Hematopoietic multipotent progenitor cell treated with erythropoietin and hydrocortisone succinate and interleukin-3 and kit ligand, for 15 days (in vitro differentiated cells): ENCODE data around the gene ACSF2.

Experiments used
- DNase-seq: peaks from one replicate; pipeline ENCODE4 v3.0.0-alpha.2; 2015; ENCODE audit warnings: low spot score

ACSF2 gene

DNA sequence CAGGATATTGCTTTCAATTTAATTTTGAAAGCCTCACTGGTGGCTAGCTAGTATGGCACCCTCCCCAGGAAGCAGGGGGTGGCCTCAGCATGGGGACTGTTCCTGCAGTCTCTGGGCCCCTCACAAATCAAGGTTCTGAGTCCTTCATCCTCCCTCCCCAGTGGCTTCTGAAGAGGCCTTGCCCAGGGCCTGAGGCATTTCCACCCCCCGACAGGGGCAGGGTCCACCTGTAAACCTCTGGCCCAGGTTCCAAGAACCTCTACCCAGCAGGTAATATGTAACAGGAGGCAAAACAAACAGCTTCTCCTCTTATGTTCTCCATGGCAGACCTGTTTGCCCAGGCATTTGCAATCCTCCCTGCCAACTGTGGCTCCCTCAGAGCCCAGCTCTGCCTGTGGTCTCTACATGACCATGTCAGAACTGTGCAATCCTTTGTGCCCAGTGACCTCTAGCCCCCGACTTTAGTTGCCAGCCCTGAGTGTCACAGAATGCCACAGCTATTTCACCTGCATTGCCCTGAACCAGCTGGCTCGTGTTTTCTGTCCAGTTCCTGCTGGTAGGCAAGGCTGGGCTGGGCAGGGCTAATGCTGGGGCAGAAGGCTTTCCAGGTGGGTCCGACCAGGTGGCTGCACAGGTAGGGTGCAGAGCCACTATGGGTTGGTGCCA lies 14.3 kb downstream of the ACSF2 start:
- DNase-seq: no peak

DNA sequence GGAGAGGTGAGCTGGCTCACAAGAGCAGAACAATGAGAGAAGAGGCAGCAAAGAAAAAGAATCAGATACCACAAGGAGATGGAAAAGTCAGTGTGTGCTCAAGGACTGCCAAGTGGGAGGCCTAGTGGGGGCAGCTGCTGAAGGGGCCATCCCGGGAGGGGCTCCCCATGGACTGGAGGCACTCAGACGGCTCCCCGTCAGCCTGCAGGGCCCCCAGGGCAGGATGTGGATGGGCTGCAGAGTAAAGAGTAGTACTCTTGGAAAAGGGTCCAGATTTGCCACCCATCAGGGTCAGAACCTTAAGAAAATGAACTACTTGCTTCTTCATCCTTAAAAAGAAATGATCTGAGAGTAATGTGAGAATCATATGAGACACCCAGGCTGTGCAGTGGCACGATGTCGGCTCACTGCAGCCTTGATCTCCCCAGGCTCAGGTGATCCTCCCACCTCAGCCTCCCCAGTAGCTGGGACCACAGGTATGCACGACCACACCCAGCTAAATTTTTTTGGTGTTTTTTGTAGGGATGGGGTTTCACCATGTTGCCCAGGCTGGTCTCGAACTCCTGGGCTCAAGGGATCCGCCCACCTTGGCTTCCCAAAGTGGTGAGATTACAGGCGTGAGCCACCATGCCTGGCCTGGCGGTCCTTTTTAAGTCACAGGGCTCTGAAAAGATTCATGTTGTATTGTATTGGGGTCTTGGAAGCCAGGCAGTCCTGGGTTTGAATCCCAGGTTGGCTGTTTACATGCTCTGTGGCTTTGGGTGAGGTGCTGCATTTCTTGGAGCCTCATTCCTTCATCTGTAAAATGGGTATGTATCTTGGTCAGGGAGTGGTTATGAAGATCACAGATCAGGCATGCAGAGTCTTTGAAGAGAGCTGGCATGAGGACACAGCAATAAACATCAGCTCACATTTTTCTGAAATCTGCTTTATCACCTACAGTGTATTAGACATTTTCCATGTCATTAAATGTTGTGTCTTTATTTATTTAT lies 15.1 kb downstream of the ACSF2 start:
- no peak for DNase-seq

DNA sequence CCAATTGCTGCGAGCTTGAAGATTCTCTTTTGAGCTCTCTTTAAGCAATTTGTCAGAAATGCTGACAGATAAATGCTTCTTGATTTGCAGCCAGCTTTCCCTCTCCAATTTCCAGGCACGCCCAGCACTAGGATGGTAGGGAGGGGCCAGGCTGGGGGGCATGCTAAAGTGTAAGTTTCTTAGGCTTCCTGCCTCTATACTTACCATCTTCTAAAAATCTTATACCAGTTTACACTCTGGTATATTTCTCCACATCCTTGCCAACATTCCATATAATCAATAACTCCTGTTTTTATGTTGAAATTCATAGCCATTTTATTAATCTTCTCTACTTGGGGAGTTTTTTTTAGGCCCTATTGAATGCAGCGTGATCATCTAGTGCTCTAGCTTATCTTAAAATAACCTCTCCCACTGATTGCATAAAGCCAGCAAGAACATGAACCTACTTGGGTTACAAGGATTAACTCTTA lies 17.5 kb downstream of the ACSF2 start:
- DNase-seq: no peak

DNA sequence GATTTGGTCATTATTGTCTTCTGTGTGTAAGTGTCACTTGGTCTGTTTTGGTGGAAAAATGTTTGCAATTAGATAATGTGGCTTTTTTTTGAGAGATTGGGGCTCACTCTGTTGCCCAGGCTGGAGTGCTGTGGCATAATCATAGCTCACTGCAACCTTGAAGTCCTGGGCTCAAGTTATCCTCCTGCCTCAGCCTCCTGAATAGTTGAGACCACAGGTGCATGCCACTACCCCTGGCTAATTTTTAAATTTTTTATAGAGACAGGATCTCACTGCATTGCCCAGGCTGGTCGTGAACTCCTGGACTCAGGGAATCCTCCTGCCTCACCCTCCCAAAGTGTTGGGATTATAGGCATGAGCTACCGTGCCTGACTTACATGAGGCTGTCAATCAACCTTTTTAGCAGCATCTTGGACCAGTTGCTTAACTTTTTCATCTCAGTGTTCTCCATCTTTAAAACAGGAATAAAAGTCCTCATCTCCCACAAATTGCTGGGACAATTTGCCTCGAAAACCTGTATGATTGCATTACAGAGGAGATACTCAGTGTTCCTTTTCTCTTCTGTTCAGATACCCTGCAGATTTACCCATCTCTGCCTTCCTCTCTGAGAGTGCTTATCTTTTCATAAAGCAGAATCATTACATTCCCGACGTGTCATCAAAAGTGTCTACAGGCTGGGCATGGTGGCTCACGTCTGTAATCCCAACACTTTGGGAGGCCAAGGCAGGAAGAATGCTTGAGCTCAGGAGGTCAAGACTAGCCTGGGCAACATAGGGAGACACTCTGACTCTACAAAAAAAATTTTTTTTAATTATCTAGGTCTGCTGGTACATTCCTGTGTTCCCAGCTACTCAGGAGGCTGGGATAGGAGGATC lies 19.1 kb downstream of the ACSF2 start:
- DNase-seq: no peak

DNA sequence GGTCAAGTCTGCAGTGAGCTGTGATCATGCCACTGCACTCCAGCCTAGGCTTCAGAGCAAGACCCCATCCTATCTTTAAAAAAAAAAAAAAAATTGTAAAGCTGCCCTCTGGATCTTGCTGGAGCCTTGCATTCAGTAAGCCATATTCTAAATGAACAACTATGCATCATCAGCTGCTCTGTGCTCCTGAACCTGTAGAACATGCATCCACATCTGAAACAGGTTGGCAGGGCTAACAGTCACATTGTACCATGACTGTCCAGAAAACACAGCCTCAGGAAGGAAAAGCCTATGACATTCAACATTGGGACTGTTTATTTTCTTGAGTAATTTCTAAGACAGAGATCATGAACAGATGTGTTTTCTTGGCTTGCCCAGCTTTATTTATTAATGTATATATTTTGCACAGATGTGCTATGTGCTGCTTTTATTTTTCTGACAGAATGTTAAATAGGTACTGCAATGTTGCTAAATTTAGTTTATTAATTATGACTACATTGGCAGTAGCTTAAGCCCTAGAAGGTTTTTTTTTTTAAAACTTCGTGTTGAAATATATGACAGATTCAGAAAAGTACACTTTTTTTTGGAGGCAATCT lies 19.8 kb downstream of the ACSF2 start:
- DNase-seq: no peak

DNA sequence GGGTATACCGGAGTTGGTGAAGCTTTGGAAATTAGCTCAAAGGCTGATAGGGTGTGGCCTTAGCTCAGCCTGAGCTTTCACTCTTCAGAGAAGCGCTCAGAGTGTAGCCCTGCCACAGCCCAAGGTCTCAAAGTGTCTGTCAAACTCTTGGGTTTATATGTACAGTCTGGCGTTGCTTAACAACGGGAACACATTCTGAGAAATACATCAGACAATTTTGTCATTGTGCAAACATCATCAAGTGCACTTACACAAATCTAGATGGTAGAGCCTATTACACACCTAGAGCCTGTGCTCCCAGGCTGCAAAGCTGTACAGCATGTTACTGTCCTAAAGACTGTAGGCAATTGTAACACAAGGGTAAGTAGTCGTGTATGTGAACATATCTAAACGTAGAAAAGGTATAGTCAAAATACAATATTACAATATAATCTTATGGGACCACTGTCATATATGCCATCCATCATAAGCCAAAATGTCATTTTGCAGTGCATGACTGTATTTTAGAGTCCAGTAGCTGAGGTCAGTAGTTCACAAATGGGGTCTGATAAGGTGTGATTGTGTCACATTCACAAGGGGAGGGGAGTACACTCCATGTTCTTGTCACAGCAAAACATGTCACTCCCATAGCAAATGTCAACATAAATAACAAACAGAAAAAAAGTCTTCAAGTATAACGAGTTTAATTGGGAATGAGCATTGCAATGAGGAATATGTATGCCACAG lies 22.0 kb downstream of the ACSF2 start:
- DNase-seq: no peak

DNA sequence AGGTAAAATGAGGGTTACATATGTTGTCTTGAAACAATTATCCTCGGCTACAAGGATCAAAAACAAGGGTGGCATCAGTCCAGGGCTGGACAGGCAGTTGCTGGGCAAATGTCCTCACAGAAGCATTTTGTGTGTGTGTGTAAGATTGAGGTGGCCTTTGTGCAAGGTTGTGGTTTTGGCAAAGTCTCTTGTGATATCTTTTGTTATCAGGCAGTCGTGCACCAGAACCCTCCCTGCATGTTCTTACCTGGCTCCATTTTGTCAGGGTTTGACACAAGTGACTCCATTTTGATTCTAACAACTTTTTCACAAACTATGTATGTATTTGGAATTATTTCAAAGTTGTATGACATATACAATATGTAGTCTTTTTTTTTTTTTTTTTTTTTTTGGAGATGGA lies 22.6 kb downstream of the ACSF2 start:
- DNase-seq: no peak

DNA sequence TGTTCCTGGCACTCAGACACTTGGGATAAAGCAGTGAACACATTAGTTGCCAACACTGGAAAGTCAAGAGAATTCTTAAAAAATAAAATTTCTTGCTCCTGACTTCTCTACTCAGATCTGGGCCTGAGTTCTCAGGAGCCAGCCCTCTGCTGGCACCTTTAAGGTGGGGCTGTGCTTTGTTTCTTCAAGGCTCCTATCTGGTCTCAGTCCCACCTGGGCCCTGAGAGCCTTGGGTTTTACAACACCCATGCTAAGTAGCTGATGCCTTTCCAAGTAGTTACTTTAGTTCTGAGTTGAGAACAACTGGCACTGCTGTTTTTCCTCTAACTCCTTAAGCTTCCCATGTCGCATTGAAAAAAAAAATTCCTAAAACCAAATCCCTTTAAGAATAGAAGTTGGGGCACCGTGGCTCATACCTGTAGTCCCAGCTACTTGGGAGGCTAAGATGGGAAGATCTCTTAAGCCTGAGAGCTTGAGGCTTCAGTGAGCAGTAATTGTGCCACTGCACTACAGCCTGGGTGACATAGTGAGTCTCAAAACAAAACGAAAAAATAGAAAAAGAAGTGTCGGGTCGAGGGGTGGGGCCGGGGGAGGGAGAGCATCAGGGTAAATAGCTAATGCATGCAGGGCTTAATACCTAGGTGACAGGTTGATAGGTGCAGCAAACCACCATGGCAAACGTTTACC lies 26.1 kb downstream of the ACSF2 start:
- DNase-seq: no peak

DNA sequence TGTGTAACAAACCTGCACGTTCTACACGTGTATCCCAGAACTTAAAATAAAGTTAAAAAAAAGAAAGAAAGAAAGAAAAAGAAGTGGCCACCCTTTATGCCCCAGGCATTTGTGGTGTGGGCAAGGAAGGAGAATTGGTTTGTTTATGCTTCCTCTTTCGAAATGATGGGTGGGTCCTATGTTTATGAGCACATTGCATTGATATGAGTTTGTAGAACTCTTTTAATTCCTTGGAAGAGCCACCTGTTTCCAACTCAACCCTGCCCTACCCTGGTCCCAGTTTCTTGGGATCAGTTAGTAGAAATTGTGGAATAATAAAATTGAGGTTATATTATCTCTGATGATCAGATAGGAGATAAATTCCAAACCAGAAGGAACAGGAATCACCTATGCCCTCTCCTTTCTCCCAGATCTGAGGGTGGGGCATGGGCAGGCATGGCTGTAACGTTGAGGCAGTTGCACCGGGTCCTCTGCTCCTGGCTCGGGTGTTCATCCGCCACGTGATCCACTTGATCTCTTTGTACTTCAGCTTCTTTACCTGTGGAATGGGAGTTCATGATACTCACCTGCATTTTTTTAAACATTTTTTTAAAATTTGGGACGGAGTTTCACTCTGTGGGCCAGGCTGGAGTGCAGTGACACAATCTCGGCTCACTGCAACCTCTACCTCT lies 26.7 kb downstream of the ACSF2 start:
- DNase-seq: no peak

DNA sequence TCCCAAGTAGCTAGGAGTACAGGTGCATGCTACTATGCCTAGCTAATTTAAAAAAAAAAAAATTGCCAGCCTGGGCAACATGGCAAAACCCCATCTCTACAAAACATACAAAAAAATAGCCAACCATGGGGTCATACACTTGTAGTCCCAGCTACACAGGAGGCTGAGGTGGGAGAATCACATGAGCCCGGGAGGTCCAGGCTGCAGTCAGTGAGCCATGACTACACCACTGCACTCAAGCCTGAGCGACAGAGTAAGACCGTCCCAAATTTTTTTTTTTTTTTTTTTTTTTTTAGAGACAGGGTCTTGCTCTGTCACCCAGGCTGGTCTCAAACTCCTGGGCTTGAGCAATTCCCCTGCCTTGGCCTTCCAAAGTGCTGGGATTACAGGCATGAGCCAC lies 27.9 kb downstream of the ACSF2 start:
- no peak for DNase-seq

DNA sequence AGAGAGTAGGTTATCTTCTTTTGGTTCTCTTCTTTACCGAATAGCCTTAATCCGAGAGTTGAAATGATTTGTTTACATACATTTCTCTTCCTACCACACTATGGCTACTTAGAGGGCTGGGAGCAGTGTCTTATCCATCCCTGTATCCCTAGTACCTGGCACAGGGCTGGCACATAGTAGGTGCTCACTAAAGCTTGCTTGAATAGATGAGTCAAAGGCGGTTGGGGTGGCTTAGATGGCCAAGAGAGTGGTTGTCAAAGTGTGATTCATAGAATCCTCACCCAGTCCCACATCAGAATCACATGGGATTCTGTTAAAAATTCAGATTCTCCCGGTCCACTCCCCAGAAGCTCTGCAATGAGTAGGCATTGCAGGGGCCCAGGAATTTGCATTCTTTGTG lies 31.6 kb downstream of the ACSF2 start:
- no peak for DNase-seq

DNA sequence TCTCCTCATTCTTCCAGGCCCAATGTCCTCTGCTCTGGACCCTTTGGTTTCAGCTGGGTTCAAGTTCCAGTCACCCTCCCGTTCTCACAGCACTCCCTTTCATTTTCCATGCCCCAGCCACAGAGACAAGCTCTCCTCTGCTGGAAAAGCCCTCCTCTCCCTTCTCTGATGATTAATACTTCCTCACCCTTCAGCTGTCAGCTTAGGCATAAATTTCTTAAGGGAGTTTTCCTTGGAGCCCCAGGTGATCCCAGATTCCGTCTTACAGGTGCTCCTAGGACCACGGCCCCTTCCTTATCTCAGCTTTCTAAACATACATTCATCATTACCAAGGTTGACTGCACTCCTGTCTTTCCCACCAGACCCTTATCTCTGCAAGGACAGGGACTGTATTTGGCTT lies 32.3 kb downstream of the ACSF2 start:
- no peak for DNase-seq

DNA sequence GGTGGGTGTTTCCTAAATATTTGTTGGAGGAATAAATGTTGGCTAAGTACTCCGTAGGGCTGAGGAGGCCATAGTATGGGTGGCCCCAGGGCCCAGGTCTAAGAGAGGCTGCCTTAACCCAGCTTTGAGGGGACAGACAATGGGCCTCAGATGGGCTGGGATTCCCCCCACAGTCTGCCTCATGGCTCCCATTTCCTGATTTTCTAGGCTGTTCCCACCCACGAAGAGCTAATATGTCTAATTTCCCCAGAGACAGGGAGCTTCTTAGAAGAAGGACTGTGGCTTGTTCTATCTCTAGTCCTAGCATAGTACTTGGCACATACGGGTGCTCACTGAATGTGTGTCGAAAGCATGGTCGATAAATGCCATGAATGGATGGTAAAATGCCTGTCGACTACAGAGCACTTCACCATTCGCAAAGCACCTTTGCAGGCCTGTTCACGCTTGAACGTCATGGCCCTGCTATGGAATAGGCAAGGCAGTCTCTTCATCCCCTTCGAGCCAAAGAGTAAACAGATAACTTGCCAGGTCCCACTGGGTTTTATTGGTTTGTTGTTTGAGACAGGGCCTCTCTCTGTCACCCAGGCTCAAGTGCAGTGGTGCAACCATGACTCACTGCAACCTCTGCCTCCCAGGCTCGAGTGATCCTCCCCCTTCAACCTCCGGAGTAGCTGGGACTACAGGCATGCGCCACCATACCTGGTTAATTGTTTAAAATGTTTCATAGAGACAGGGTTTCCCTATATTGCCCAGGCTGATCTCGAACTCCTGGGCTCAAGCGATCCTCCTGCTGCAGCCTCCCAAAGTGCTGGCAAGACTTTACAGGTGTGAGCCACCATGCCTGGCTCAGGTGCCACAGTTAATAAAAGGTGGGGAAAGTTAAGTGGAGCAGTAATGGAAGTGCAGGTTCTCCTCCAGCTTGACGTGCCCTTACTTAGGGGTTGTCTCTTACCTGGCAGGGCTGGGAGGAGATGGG lies 33.0 kb downstream of the ACSF2 start:
- no peak for DNase-seq

DNA sequence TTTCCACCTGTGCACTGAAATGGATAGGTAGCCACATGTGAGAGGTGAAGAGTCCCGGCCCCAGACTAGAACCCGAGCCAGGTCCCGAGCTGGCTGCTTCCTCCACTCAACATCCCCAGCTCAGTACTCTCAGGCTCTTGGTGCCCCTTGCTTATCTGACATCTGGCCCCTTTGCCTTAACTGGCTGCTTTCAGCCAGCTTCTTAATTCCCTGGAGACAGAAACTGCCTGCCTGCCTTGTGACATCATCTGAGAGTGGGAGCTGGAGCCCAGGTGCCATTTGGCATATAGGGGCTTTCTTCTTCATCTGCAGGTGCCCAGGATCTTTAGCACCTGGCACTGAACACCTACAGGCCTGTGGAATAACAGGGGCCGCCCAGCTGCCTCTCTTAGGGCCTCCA lies 33.7 kb downstream of the ACSF2 start:
- no peak for DNase-seq

DNA sequence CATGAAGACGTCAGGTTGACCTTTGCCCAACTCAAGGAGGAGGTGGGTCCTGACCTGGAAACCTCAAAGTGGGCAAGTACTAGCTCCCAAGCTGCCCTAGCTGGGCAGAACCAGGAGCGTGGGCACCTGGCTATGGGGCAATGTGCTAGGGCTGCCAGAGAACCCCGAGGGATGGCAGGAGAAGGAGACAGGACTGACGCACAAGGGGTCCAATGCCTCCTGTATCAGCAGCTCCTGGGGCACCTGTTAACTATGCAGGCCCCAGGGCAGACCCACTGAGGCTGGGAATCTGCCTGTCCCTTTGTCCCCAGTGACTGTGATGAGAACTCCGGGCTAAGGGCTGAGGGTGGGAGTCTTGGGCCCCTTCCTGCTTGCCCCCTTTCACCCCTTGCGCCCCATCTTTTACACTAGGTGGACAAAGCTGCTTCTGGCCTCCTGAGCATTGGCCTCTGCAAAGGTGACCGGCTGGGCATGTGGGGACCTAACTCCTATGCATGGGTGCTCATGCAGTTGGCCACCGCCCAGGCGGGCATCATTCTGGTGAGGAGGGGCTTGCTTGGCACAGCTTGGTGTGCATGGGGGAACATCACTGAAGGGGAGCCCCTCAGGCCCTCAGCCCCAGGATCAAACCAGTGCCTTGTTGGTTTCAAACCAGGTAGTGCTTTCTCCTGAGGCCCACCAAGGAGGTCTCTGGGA lies 35.0 kb downstream of the ACSF2 start:
- DNase-seq: no peak

DNA sequence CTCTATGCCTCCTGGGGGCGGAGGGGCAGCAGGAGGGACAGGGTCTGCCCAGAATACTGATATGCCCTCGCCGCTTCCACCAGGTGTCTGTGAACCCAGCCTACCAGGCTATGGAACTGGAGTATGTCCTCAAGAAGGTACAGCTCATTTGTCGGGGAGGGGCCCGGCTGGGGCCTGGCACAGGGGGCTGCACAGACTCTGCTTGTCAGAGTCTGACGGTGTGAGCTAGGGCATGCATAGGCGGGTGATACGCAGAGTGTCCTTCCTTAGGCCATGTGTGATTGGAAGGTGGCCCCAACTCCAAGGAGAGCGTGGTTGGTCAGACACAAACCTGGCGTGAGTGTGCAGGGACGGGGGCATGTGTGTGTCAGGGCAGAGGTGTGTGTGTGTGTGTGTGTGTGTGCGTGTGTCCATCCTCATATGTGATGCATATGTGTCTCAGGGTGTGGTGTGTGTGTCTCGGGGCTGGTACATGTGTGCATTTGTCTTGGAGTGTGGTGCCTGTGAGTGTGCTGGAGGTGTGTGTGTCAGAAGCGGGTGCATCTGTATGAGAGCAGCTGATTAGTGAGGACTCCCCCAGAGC lies 35.6 kb downstream of the ACSF2 start:
- DNase-seq: no peak

DNA sequence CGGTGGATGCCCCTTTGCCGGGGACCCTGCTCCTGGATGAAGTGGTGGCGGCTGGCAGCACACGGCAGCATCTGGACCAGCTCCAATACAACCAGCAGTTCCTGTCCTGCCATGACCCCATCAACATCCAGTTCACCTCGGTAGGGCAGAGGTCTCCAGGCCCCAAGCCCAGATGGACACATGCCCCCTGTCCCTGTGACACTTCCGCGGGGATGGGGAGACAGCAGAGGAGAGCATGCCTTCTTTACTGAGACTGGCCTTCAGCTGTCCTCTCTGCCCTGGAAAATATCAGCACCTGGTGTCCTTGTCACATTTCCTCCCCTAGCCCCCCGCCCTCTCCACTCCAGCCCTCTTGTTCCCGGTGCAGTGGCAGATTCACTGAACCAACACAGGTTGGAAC lies 36.4 kb downstream of the ACSF2 start:
- no peak for DNase-seq

DNA sequence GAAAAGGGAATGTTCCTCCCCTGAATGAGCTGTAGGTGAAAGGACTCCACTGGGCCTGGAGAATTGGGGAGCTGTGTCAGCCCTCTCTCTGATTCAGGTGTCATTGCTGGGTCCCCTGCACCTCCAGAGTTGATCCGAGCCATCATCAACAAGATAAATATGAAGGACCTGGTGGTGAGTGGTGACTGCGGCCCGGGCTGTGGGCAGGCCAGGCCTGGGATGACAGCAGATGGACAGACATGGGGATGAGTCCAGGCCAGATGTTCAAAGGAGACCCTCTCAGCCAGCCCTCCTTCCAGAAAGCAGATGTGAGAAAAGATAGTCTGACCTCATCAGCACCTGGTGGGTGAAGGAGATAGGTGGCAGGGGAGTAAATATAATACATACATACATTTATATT lies 38.1 kb downstream of the ACSF2 start:
- DNase-seq: no peak
